ENCODE data around the gene TLE6.
A peak's percentile ranks its signal among the peaks of the same experiment; 100 is the strongest.
"Not testable (repeated sequence)": the region's sequence is repeated elsewhere in the genome, so short reads cannot be mapped to it uniquely, and the experiment has no call there.

TLE6 gene

DNA sequence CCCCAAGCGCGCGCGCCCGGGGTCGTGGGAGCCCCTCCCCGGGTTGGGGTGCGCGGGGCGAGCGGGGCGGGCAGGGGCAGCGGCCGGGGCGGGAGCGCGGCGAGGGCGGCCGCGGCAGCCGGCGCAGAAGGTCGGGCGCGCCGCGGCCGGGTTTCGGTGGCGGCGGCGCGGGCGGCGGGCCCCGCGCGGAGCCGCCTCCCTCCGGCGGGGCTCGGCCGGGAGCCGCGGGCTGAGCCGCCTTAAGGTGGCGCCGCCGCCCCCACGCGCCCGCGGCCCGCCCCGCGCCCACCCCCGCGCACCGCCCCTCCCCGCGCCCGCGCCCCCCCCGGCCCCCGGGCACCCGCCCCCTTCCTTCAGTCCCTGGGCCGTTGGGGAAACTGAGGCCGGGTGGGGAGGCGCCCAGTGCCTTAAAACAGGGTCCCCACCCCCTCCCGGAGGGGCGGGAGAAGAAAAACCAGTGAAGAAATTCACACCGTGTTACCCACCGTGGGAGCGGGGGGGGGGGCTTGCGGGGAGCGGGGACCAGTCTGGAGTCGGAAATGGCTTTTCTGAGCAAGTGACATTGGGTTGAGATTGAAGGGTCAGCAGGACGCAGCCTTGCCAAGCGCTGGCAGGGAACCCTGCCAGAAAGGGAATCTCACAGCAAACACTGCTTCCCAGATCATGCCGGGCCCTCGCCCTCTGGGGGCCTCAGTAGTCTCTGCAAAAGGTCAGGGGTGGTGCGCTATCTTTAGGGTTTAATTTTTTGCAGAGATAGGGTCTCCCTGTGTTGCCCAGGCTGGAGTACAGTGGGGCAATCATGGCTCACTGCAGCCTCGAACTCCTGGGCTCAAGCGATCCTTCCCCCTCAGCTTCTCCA is 51.9 kb downstream of the TLE6 start, which contains the start of gene TLE2:
Gene TLE2 (minus strand): TSS at position 216 of the 859 bp plus-strand sequence. CDS start 376 bp downstream, outside the sequence.
- DNase-seq = no peak

DNA sequence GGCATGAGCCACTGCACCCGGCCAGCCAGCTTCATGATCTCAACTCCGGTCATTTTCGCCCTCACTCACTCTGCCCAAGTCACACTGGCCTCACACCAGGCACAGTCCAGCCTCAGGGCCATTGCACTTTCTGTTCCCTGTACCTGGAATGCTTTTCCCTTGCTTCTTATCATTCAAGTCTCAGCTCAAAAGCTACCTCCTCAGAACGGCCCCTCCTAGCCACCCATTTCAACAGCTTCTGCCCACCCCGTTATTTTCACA is 54.2 kb downstream of the TLE6 start:
- DNase-seq = no peak

DNA sequence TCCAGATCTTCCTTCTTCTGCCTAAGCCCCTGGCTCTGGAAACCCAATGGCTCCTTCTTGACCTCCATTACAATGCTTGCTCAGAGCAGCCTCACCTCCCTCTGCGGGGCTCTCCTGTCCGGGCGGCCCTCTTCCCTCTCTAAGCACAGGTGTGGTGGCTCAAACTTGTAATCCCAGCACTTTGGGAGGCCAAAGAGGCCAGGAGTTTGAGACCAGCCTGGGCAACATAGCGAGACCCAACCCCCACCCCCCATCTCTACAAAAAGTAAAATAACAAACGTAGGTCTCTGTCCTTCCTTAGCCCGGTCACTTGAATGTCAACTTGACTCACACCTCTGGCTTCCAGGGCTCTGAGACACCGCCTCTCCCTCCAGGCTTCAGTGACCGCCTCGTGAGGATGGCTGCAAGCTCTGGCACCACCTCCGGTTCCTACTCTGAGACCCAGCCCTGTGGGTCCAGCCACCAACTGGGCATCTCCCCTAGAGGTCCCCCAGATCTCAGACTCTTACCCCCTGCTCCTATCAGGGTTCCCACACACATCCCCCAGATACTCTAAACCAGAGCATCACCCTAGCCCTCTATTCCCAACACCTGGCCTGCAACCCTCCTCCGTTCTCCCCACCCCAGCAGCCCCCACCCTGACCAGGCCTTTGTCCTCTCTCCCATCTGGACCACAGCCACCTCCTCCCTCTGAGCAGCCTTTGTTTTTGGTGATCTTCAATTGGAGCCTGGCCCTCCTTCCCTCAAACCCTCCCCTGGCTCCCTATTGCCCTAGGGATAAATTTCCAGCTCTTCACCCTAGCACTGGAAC is 56.4 kb downstream of the TLE6 start:
- DNase-seq = no peak

DNA sequence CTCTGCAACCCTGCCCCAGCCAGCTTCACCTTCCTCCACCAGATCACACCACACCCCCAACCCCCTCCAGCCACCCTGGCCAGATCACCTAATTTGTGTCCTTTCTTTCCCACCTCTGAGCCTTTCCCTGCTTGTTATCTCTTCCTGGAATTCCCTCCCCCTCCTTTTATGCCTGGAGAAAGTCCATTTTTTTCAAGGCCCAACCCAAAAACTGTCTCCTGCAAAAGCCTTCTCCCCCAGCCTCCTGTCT is 57.0 kb downstream of the TLE6 start:
- DNase-seq = no peak

DNA sequence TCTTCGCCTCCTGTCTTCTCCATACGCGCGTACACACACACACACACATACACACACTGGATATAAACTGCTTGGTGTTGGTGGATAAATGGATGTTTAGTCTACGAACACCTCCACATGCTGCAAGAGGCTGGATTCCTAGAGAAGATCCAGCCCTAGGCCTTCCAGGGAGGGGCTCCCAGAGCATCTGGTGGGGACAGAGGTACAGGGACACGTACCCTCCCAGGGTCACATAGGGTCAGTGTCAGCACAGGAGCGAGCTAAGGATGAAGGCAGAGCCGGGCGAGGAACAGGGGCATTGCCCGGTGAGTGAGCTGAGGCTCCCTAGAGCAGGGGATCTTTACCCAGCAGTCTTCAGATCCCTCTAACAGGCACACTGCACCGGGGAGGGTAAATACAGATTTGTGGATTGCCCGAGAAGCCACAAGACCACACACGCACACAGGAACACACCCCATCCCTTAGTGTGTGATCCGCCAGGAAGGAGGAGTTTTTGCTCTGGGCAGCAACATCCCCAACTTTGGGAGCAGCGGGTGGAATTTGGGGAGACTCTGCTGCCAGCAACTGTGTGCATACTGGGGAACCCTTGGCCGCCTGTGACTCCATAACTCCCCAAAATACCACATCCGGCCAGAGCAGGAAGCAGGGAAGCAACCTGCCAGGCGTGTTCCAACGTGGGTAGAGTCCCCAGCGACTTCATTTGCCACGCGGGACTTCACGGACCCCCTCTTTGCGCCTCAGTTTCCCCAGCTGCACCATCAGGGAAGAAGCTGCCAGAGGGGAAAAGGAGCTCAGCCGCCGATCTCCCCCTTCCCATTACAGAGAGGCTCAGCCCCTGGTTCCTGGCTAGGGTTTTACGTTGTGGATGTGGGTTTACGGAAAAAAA is 57.5 kb downstream of the TLE6 start:
- DNase-seq = no peak

DNA sequence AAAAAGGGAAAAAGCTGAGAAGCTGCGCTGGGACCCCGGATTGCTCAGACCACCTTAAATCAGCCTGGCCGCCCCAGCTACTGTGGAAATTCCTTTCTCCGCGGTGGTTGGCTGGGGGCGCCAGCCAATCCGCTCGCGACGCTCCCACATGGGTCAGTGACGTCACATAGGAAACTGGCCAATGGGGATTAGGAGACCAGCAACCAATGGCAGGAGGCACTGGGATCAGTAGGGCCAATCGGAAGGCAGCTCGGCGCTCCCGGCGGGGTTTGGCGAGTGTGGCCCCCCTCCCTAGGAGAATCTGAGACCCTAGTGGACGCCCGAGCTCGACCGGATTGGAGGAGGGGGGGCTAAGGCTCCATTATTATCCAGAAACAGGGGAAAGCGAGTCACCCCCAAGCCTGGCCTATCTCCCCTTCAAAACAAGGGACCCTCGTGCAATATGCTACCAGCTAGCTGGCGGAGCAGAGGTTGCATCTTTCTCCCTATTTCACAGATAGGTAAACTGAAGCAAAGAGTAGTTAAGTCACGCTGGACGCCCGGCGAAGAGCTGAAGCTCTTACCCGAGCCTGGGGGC is 58.3 kb downstream of the TLE6 start:
- DNase-seq = peak; percentile 98 to 99

DNA sequence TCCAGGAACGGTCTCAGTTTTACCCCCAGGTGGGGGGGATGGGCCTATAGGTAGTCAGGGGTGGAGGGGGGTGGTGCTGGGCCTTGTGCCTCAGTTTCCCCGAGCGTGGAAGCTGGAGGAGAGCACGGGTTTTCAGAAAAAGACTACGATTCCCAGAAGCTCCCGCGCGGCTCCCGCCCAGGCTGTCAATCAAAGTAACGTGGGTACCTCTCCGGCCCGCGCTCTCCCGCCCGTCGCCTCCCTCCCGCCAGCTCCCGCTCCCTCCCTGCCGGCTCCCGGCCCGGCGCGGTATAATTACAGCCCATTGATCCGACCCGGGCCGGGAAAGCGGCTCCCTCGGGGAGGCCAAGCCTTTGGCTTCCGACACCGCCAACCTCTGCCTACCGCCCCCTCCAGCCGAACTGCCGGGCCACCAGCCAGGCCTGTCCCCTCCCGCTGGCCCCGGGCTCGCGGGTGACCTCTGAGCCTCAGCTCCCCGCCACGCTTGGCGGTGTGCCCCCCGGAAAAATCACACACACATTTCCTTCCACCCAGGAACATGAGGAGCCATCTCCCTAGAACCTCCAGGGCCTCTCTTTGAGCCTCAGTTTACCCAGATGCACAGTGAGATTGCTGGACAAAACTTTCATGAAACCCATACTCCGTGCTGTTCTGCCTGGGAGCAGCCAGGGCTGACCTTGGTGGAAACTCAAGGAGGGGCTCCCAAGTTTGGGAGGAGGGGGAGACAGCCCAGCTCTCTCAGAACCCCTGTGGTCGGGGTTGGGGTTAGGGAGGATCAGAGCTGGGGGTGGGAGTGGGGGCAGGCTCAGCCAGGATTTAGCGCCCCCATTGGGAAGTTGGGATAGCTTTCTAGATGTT is 59.0 kb downstream of the TLE6 start:
- DNase-seq = peak; percentile 95

DNA sequence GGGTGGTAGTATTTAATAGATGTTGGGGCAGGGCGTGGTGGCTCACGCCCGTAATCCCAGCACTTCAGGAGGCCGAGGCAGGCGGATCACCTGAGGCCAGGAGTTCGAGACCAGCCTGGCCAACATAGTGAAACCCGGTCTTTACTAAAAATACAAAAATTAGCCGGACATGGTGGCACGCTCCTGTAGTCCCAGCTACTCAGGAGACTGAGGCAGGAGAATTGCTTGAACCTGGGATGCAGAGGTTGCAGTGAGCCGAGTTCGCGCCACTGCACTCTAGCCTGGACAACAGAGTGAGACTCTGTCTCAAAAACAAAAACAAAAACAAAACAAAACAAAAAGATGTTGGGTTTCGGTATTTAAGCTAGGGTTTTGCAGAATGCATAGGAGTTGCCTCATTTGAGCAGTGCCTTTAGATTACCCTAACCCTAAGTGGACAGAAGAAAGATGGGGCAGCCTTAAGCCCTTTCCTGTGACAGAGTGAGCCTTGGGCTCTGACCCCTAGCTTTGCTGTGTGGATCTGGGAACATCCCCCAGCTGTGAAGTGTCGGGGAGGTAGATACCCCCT is 59.7 kb downstream of the TLE6 start:
- DNase-seq = not testable (repeated sequence)

DNA sequence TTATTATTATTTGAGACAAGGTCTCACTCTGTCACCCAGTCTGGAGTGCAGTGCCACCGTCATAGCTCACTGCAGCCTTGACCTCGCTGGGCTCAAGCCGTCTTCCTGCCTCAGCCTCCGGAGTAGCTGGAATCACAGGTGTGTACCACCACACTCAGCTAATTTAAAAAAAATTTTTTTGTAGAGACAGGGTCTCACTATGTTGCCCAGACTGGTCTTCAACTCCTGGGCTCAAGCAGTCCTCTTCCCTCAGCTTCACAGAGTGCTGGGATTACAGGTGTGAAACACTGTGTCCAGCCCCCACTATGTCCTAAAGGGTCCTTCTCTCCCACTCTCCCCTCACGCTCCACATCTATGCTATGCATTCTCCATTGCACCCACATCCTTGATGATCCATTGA is 60.9 kb downstream of the TLE6 start:
- DNase-seq = no peak

DNA sequence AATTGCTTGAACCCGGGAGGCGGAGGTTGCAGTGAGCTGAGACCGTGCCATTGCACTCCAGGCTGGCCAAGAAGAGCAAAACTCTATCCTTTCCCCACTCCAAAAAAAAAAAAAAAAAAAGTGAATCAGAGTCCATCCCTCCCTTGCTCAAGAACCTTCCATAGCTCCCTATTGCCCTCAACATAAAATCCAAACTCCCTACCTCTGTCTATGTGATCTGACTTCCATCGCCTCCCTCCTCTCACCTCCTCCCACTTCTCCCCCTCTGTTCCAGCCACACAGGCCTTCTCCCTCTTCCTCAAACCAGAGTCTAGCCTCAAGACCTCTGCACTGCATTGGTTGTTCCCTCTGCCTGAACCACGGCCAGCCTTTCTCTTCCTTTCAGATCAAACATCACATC is 61.8 kb downstream of the TLE6 start:
- no peak for DNase-seq

DNA sequence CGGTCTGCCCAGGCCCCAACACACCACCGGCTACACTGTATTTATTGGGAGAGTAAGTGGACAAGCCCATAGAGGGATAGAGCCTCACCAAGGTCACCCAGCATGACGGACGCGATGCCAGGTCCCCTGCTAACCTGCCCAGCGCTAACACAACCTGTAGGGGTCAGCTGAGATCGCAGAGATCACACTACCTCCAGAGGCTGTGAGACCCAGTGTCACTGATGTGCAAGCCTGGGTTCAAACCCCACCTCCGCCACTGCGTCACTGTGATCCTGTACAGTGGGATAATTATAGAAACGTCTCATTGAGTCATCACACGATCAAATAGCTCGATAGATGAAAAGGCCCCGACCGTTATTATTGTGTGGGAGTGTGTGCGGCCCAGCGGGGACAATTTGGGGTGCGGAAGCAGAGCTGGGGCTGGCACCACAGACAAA is 62.3 kb downstream of the TLE6 start:
- no peak for DNase-seq

DNA sequence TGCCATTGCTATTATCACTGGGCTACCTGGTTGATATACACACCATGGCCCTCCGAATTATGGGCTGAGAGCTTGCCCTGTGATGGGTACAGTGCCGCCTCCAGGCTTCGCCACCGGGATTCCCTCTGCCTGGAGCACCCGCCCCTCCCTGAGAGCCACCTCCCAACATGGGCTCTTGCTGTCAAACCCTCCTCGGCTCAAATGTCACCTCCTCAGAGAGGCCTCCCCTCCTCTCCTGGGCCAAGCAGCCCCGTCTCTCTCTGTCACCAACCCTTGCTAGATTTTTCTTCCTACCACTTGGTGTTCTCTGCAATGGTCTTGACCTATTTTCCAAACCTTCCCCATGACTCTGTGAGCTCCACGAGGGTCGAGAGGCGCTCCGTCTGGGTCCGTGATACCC is 64.0 kb downstream of the TLE6 start:
- DNase-seq = no peak

DNA sequence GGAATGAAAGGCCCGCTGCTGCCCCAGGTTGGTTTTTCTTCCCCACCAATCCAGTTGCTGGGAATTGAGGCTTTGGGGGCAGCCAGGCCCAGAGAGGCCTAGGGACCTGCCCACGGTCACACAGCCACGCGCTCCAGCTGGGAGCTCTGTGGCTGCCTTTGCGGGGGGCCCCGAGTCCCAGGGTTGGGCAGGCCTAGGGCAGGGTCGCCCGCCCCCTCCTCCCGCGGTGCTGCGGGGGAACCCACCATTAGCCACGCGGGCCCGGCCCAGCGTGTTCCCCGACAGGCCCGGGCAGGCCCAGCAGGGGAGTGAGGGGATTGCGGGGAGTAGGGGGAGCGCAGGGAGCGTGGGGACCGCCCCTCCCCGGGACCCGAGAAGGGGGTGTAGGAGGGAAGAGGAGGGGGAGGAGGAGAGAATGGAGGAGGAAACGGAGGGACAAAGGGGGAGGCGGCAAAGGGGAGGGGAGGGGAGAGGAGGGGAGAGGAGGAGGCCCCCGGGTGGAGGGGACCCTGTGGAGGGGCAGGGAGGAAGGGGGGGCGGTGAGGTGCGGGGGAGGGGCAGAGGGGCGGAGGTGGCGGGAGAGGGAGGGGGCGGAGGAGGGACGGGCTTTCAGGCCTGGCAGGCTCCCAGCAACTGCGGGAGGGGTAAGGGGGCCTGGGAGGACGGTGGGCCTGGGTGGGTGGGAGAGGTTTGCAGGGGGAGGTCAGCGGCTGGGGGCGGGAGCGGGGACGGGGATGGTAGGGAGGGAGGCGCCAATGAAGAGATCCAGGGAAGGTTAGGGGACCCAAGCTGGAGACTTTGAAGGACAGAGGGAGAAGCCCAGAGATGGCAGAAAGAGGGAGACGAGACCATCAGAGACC is 64.6 kb downstream of the TLE6 start:
- DNase-seq = no peak

DNA sequence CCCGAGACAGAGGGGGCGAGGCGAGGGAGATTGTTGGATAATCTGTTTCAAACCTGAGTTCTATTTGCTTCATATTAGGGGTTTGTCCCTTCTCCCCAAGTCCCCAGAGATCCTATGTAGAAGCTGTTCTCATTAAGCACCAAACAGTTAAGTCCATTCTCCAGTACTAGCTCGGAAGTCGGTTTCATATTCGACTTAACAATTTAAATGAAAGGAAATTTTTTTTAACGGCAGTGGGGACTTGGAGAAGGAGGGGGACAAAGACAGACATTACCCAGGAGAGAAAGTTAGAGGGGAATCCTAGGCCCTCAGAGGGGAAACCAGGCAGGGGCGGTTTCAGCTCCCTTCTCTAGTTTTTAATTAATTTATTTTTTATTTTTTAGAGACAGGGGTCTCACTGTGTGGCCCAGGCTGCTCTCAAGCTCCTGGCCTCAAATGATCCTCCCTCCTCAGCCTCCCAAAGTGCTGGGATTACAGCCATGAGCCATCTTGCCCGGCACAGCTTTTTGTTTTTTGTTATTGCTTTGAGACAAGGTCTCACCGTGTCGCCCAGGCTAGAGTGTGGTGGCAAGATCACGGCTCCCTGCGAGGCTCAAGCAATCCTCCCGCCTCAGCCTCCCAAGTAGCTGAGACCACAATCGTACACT is 65.4 kb downstream of the TLE6 start:
- DNase-seq = no peak

Measured in NCI-H2081 (cell line).